Transverse colon (tissue), 4 donors: ENCODE results near the gene ABCC9. TPM values are rescaled to one million over a fixed set of nuclear protein-coding genes. Genes with fewer than 3 reads are reported as not detected.

Experiments
- DNase-seq: peaks from one replicate; pipeline ENCODE4 v3.0.0-alpha.2; 2019
- H3K27ac ChIP-seq, 4 donors: fragments of 200-600 bp; sonication (generic); 2 replicates each; pipeline ENCODE4 v1.5.1; 2016 to 2018; ENCODE audit warnings: inconsistent platforms in 4 of 4
- H3K27me3 ChIP-seq: fragments of 200-600 bp; sonication (generic); 2 replicates; pipeline ENCODE4 v1.5.1; 2017; ENCODE audit warnings: inconsistent platforms
- H3K36me3 ChIP-seq, 4 donors: fragments of 200-600 bp; sonication (generic); 2 replicates each; pipeline ENCODE4 v1.5.1; 2017 to 2019; ENCODE audit warnings: inconsistent platforms in 4 of 4
- H3K4me1 ChIP-seq, 4 donors: fragments of 200-600 bp; sonication (generic); 2 replicates each; pipeline ENCODE4 v1.5.1; 2017 to 2020; ENCODE audit warnings: inconsistent platforms in 4 of 4
- H3K4me3 ChIP-seq, 4 donors: fragments of 200-600 bp; sonication (generic); 1 replicate in 1 of 4; 2 replicates in 3 of 4; pipeline versions ENCODE4 v1.5.1 to v1.6.1; 2017 to 2019; ENCODE audit warnings: inconsistent platforms in 4 of 4
- H3K9me3 ChIP-seq, 2 donors: fragments of 200-600 bp; sonication (generic); 2 replicates each; pipeline ENCODE4 v1.5.1; 2017 to 2019; ENCODE audit warnings: inconsistent platforms in 2 of 2
- EP300 ChIP-seq: sonication (generic); formaldehyde crosslinking; IDR thresholded peaks from one replicate; pipeline ENCODE4 v1.6.1; 2017; ENCODE audit warnings: antibody characterized with exemption, low read depth
- POLR2A ChIP-seq: fragments of 450-650 bp; IDR thresholded peaks from one replicate; pipeline ENCODE4 v1.6.1; 2016; ENCODE audit warnings: antibody characterized with exemption, mild to moderate bottlenecking, moderate library complexity
- POLR2AphosphoS5 ChIP-seq, 3 donors: sonication (generic); formaldehyde crosslinking; IDR thresholded peaks; one replicate each; pipeline ENCODE4 v1.6.1; 2016; ENCODE audit warnings: antibody characterized with exemption in 3 of 3
- WGBS, 2 donors: methylation state at CpG; one replicate each; pipeline ENCODE4 v1.1.5; 2018; ENCODE audit warnings: low coverage in 1 of 2; 5-methylcytosine and 5-hydroxymethylcytosine counted together
- in situ Hi-C, 4 donors: fragments of 200-750 bp; cut with MboI; loops; one replicate each; pipeline versions ENCODE4 v1.15.0 to v1.15.1; 2017; ENCODE audit warnings: low sequenced_read_pairs in 3 of 4, low pct_ligation_motif_present in 1 of 4, low pct_unique_long_range_greater_than_20kb in 1 of 4
- intact Hi-C: fragments of 100-400 bp; cut with DNase I; formaldehyde crosslinking; loops from one replicate; pipeline ENCODE4 v1.15.1; 2023; ENCODE audit warnings: low total_unique reads
- total RNA-seq, 4 donors: library from RNA; depleted of rRNA; stranded (reverse); fragments of >200 nt; gene quantifications; one replicate each; pipeline ENCODE4 v1.1.0, GENCODE V29; 2016
- TF ChIP-seq, protein P1 (sequence below), 5 experiments: fragments of 200-600 bp in 3 of 5; fragments of 450-650 bp in 2 of 5; sonication (generic) in 3 of 5; IDR thresholded peaks; 1 replicate in 2 of 5; 2 replicates in 3 of 5; pipeline ENCODE4 v1.5.1; 2016 to 2017; ENCODE audit warnings: antibody characterized with exemption in 5 of 5, inconsistent platforms in 3 of 5, mild to moderate bottlenecking in 2 of 5, moderate library complexity in 1 of 5

ABCC9 gene
- total RNA-seq, 4 donors from 2014 or later = 5.2 to 10.2 (median 8.0) TPM

DNA sequence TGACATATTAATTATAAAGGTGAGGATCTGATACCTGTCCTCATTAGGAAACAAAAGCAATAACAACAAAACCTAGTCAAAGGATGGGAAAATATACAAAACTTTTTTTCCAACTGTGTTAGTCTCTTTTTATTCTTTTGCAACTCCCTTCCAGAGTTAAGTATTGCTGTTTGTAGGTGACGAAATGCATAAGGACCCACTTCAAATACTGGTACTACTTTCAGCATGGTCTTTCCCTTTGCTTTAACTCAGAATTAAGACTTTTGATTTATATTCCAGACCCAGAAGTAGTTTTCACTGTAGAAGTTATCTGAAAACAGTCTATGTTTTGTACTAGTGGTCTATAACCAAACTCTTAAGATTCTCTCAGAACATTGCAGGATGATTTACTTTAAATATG, 34.1 kb upstream of the ABCC9 start:
- in situ Hi-C loops = no loop called here
- no peaks in the 10 kb centered on the region for H3K27me3 ChIP-seq

DNA sequence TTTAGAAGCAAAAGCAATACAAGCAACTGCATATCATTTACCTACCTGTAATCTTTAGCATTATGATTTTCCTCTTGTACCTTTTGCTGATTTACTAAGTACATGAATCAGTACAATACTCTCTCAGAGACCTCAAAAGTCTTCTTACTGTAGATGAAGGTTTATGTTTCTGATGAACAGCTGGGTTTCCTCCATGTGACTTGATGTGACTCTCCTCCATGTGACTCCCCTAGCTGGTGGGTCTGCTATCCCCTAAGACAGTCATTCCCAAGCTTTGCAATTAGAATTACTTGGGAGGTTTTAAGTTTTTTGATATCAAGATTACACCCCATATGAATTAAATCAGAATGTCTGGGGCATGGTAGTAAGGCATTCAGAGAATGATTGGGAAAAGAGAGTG, 32.0 kb upstream of the ABCC9 start:
- no peak for DNase-seq
- Histone ChIP-seq H3K27me3 (no peaks in the 10 kb centered on the region), H3K4me1 (no peaks in the 10 kb centered on the region), H3K36me3 (no peaks in the 10 kb centered on the region), H3K27ac (no peak overlapping the region), H3K4me3 (no peak overlapping the region), H3K9me3 (no peaks in the 10 kb centered on the region)
- in situ Hi-C loops = no loop called here
- intact Hi-C loops = no loop called here
- no peak for TF ChIP-seq EP300

More for the DNA sequence above, 34.1 kb upstream of the ABCC9 start:
- DNase-seq = no peak
- TF ChIP-seq POLR2A (no peak), POLR2AphosphoS5 (IDR thresholded peaks at IDR 0.05) (no peak), EP300 (no peak)
- TF ChIP-seq, protein P1, sequence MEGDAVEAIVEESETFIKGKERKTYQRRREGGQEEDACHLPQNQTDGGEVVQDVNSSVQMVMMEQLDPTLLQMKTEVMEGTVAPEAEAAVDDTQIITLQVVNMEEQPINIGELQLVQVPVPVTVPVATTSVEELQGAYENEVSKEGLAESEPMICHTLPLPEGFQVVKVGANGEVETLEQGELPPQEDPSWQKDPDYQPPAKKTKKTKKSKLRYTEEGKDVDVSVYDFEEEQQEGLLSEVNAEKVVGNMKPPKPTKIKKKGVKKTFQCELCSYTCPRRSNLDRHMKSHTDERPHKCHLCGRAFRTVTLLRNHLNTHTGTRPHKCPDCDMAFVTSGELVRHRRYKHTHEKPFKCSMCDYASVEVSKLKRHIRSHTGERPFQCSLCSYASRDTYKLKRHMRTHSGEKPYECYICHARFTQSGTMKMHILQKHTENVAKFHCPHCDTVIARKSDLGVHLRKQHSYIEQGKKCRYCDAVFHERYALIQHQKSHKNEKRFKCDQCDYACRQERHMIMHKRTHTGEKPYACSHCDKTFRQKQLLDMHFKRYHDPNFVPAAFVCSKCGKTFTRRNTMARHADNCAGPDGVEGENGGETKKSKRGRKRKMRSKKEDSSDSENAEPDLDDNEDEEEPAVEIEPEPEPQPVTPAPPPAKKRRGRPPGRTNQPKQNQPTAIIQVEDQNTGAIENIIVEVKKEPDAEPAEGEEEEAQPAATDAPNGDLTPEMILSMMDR (IDR thresholded peaks at IDR 0.05) = no peak
- Histone ChIP-seq H3K36me3 (no peaks in the 10 kb centered on the region), H3K4me3 (no peak overlapping the region), H3K27ac (no peak overlapping the region), H3K9me3 (no peaks in the 10 kb centered on the region), H3K4me1 (no peaks in the 10 kb centered on the region)
- intact Hi-C loops = no loop called here
- 67 to 71% methylated on average over 1 of the region's 1 CpG for WGBS, 2 donors

DNA sequence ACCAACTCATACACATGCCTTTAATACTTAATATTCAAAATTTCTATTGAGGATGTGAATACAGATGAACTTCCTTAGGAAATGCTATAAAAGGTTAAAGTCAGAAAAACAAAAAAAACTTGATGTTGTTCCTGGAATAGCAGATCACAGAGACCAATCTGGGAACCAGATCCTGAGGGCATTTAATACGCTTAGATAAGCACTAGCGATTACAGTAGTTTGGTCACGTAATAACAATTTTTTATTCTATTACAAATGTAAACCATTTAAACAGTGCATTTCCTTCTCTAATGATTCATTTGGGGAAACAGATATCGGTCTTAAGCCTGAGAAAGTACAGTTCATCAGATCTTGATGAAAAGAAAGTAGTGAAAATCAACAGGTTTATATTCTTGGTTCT, 30.8 kb upstream of the ABCC9 start:
- Histone ChIP-seq H3K4me1 (no peaks in the 10 kb centered on the region), H3K27me3 (no peaks in the 10 kb centered on the region), H3K27ac (no peak overlapping the region), H3K36me3 (no peaks in the 10 kb centered on the region), H3K9me3 (no peaks in the 10 kb centered on the region), H3K4me3 (no peak overlapping the region)
- 77 to 87% methylated on average over 4 of the region's 4 CpGs for WGBS, 2 donors
- intact Hi-C loops = no loop called here
- TF ChIP-seq, protein P1 (IDR thresholded peaks at IDR 0.05) = no peak
- TF ChIP-seq POLR2AphosphoS5 (IDR thresholded peaks at IDR 0.05) (no peak), POLR2A (no peak), EP300 (no peak)
- in situ Hi-C loops = no loop called here
- no peak for DNase-seq

DNA sequence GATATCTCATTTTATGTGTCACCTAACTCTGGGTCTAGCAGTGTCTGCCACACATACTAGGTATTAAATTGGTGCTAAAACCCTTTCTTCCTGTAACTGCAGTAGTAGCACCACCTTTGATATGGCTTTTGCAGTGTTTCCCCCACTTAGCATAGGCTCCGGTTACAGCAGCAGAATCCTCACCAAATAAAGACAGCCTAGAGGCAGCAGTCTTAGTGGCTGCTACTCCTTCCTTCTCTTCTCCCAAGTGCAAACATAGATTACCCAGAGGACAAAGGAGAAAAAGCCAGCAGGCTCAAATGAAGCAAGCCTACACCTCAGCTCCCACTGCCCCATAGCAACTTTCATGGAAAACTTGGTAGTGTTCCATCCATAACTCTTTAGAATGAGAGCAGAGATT, 30.1 kb upstream of the ABCC9 start:
- no peak for TF ChIP-seq POLR2AphosphoS5 (IDR thresholded peaks at IDR 0.05)
- Histone ChIP-seq H3K9me3 (no peaks in the 10 kb centered on the region), H3K36me3 (no peaks in the 10 kb centered on the region), H3K4me1 (no peaks in the 10 kb centered on the region), H3K27me3 (no peaks in the 10 kb centered on the region), H3K4me3 (no peak overlapping the region), H3K27ac (no peak overlapping the region)
- intact Hi-C loops = no loop called here
- in situ Hi-C loops = no loop called here
- no peak for DNase-seq
- WGBS, 2 donors = 78 to 80% methylated on average over 1 of the region's 1 CpG

DNA sequence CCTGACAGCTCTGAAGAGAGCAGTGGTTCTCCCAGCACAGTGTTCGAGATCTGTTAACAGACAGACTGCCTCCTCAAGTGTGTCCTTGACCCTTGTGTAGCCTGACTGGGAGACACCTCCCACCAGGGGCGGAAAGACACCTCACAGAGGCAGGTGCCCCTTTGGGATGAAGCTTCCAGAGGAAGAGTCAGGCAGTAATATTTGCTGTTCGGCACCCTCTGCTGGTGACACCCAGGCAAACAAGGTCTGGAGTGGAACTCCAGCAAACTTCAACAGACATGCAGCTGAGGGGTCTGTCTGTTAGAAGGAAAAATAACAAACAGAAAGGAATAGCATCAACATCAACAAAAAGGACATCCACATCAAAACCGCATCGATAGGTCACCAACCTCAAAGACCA, 21.6 kb upstream of the ABCC9 start:
- 92 to 100% methylated on average over 3 to 5 of the region's 5 CpGs for WGBS, 2 donors
- in situ Hi-C loops = no loop called here
- no peaks in the 10 kb centered on the region for H3K36me3 ChIP-seq

DNA sequence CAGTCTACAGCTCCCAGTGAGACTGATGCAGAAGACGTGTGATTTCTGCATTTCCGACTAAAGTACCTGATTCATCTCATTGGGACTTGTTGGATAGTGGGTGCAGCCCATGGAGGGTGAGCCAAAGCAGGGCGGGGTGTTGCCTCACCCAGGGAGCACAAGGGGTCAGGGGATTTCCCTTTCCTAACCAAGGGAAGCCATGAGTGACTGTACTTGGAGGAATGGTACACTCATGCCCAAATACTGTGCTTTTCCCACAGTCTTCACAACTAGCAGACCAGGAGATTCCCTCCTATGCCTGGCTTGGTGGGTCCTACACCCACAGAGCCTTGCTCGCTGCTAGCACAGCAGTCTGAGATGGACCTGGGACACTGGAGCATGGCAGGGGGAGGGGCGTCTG, 21.0 kb upstream of the ABCC9 start:
- in situ Hi-C loops (no loop called here), intact Hi-C loops (no loop called here)
- no peaks in the 10 kb centered on the region for H3K4me1 ChIP-seq
- WGBS, 2 donors = 87% methylated on average over 5 of the region's 5 CpGs; no CpG with 5 or more reads in 1 of the 2 donors
- no peaks in the 10 kb centered on the region for H3K27me3 ChIP-seq
- TF ChIP-seq POLR2A = no peak
- no peak for TF ChIP-seq EP300
- TF ChIP-seq, protein P1 (IDR thresholded peaks at IDR 0.05) = no peak
- TF ChIP-seq POLR2AphosphoS5 (IDR thresholded peaks at IDR 0.05) = no peak
- H3K4me3 ChIP-seq = no peak overlapping the region
- H3K9me3 ChIP-seq = no peaks in the 10 kb centered on the region
- no peak for DNase-seq
- no peaks in the 10 kb centered on the region for H3K36me3 ChIP-seq
- no peak overlapping the region for H3K27ac ChIP-seq

More for the DNA sequence above, 21.6 kb upstream of the ABCC9 start:
- intact Hi-C loops = no loop called here
- H3K27ac ChIP-seq = no peak overlapping the region
- H3K9me3 ChIP-seq = no peaks in the 10 kb centered on the region
- no peaks in the 10 kb centered on the region for H3K27me3 ChIP-seq
- TF ChIP-seq POLR2AphosphoS5 (IDR thresholded peaks at IDR 0.05) = no peak
- no peak for DNase-seq
- H3K4me3 ChIP-seq = no peak overlapping the region
- no peaks in the 10 kb centered on the region for H3K4me1 ChIP-seq
